Measurements from ENCODE around the gene ALKBH6. TPM values are rescaled to one million over a fixed set of nuclear protein-coding genes. Genes with fewer than 3 reads are reported as not detected.
A peak's percentile ranks its signal among the peaks of the same experiment; 100 is the strongest.

The ALKBH6 gene
- total RNA-seq, 1 donor from 2014 or later: 16.0 TPM

DNA sequence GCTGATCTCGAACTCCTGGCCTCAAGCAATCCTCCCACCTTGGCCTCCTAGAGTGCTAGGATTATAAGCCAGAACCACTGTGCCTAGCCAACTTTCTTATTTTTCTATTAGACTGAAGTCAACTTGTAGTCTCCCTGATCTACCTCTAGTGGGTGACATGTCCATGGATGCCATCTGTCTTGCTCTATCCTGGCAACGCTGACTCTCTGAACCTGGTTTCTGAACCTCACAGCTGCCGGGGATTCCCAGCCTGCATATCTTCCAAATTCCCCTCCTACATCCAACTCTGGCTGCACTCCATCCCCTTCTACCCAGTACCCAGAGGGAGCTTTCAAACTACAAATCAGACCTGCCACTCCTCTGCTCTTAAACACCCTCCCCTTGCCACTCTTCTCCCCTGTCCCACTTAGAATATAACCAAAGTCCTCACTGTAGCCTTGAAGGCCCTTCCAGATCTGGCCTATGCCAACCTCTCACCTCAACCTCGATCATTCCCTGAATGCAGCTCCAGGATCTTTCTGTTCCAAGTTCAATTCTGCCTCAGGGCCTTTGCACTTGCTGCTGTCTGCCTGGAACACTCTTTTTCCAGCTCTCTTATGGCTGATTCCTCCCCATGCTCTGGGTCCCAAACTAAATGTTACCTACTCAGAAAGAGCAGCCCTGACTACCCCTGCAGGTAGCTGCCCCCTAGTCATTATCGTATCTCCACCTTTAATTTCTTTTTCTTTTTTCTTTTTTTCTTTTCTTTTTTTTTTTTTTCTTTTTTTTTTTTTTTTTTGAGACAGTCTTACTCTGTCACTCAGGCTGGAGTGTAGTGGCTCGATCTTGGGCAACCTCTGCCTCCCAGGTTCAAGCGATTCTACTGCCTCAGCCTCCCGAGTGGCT lies 16.5 kb upstream of the ALKBH6 start:
- no peaks in the 10 kb centered on the region for H3K27me3 Mint-ChIP-seq (ENCODE audit: unreplicated experiment)
- no peak for DNase-seq (ENCODE audit: extremely low spot score, unreplicated experiment)
- peaks cover 23% of the 10 kb centered on the region for H3K36me3 Mint-ChIP-seq (ENCODE audit: unreplicated experiment)
- no peak for TF ChIP-seq CTCF (IDR thresholded peaks at IDR 0.05)
- no peaks in the 10 kb centered on the region for H3K9me3 Mint-ChIP-seq (ENCODE audit: unreplicated experiment)
- no peak overlapping the region for H3K27ac Mint-ChIP-seq (ENCODE audit: unreplicated experiment)
- H3K4me3 Mint-ChIP-seq (ENCODE audit: unreplicated experiment): peak overlapping the region; percentile 36
- H3K4me1 Mint-ChIP-seq (ENCODE audit: unreplicated experiment): peaks cover 22% of the 10 kb centered on the region

DNA sequence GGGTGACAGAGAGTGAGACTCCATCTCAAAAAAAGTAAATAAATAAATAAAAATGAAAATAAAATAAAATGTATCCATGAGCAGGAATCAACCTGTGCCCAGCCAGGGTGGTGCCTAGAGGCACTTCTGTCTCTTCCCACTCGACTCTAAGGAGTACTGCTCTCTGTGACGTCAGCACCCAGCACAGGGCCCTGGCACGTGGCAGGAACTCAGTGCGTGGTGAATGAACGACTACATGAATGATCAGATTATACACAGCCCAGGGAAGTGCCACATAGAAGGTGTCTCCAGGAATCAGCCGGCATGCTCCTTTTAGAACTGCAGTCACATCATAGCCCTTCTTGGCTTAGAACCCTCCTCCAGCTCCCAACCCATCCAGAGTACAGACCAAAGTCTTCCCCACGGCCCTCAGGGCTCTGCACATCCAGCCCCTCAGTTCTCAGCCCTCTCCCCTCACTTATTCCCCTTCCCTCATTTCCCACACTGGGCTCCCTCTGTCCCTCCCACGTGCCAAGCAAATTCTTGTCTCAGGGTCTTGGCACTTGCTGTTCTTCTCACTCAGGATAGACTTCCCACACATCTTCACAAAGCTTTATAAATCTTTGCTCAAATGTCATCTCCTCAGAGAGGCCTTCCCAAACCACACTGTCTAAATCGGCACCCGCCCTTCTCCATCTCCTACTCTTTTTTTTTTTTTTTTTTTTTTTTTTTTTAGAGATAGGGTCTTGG lies 14.5 kb upstream of the ALKBH6 start:
- TF ChIP-seq CTCF (IDR thresholded peaks at IDR 0.05): no peak
- Mint-ChIP-seq H3K36me3 (ENCODE audit: unreplicated experiment) (peaks cover 26% of the 10 kb centered on the region), H3K27ac (ENCODE audit: unreplicated experiment) (no peak overlapping the region), H3K4me1 (ENCODE audit: unreplicated experiment) (peaks cover 18% of the 10 kb centered on the region), H3K4me3 (ENCODE audit: unreplicated experiment) (no peak overlapping the region), H3K27me3 (ENCODE audit: unreplicated experiment) (no peaks in the 10 kb centered on the region), H3K9me3 (ENCODE audit: unreplicated experiment) (no peaks in the 10 kb centered on the region)
- no peak for DNase-seq (ENCODE audit: extremely low spot score, unreplicated experiment)

DNA sequence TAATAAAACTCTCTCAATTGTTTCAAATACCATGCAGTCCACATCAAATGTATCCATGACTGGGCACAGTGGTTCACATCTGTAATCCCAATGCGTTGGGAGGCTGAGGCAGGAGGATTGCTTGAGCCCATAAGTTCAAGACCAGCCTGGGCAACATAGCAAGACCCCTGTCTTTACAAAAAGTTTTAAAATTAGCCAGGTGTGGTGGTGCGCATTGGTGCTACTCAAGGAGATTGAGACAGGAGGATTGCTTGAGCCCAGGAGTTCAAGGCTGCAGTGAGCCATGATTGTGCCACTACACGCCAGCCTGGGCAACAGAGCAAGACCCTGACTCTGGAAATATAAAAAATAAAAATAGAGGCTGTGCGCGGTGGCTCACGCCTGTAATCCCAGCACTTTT lies 13.7 kb upstream of the ALKBH6 start:
- TF ChIP-seq CTCF (IDR thresholded peaks at IDR 0.05): no peak
- Mint-ChIP-seq H3K4me1 (ENCODE audit: unreplicated experiment) (peaks cover 16% of the 10 kb centered on the region), H3K27ac (ENCODE audit: unreplicated experiment) (no peak overlapping the region), H3K4me3 (ENCODE audit: unreplicated experiment) (no peak overlapping the region), H3K9me3 (ENCODE audit: unreplicated experiment) (no peaks in the 10 kb centered on the region), H3K27me3 (ENCODE audit: unreplicated experiment) (no peaks in the 10 kb centered on the region), H3K36me3 (ENCODE audit: unreplicated experiment) (peaks cover 31% of the 10 kb centered on the region)
- no peak for DNase-seq (ENCODE audit: extremely low spot score, unreplicated experiment)

DNA sequence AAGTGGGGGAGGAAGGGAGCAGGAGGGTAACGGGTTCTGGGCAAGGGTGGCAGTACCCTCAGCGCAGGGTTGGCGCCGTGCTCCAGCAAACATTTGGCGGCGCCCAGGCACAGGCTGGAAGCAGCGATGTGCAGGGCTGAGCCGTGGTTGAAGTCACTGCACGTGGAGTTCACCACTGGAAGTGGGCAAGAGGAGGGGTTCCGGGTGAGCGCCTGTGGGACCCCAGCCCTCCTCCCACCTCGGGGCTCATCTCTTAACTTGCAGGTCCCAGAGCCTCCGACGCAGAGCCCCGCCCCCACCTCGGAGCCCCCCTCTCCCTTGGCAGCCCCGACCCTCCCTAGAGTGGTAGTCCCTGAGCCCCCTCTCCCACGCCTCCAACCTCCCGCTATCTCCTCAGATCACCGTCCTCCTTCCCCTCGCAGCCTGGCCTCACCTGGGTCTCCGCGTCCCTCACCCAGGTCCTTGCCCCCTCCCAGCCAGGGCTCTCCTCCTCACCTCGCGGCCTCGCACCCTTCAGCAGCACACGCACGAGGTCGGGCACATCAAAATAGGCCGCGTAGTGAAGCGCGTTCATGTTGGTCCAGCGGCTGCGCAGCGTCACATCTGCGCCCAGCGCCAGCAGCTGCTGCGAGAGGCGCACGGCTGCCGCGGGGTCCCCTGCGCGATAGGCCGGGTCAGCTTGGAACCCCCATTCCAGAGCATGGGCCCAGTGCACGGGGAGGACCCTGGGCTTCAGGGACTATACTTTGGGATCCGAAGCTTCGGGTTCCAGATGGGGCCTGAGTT lies 12.3 kb upstream of the ALKBH6 start:
- Mint-ChIP-seq H3K4me1 (ENCODE audit: unreplicated experiment) (peaks cover 7% of the 10 kb centered on the region), H3K27me3 (ENCODE audit: unreplicated experiment) (no peaks in the 10 kb centered on the region), H3K4me3 (ENCODE audit: unreplicated experiment) (no peak overlapping the region), H3K9me3 (ENCODE audit: unreplicated experiment) (no peaks in the 10 kb centered on the region), H3K27ac (ENCODE audit: unreplicated experiment) (no peak overlapping the region), H3K36me3 (ENCODE audit: unreplicated experiment) (peaks cover 33% of the 10 kb centered on the region)
- no peak for TF ChIP-seq CTCF (IDR thresholded peaks at IDR 0.05)
- no peak for DNase-seq (ENCODE audit: extremely low spot score, unreplicated experiment)
